Mucosa of stomach (tissue), 1 donor: Measurements from ENCODE around the gene ZNF106.

ENCODE experiments used
- H3K27me3 ChIP-seq: one replicate; pipeline ENCODE4 v1.7.0; 2013; ENCODE audit warnings: mild to moderate bottlenecking, low read length; ENCODE audit not compliant: control insufficient read depth, insufficient read depth
- H3K36me3 ChIP-seq: one replicate; pipeline ENCODE4 v1.7.0; 2013; ENCODE audit warnings: low read length; ENCODE audit not compliant: control insufficient read depth, insufficient read depth
- H3K4me1 ChIP-seq: one replicate; pipeline ENCODE4 v1.7.0; 2013; ENCODE audit warnings: mild to moderate bottlenecking, low read length; ENCODE audit not compliant: control insufficient read depth, insufficient read depth
- H3K4me3 ChIP-seq: one replicate; pipeline ENCODE4 v1.7.0; 2013; ENCODE audit warnings: low read length
- H3K9ac ChIP-seq: one replicate; pipeline ENCODE4 v1.7.0; 2013; ENCODE audit warnings: mild to moderate bottlenecking, low read length, moderate library complexity
- H3K9me3 ChIP-seq: one replicate; pipeline ENCODE4 v1.7.0; 2013; ENCODE audit warnings: mild to moderate bottlenecking, low read length, moderate library complexity; ENCODE audit not compliant: control insufficient read depth
- donor health status: Pancreatic carcinoma.

The ZNF106 gene

DNA sequence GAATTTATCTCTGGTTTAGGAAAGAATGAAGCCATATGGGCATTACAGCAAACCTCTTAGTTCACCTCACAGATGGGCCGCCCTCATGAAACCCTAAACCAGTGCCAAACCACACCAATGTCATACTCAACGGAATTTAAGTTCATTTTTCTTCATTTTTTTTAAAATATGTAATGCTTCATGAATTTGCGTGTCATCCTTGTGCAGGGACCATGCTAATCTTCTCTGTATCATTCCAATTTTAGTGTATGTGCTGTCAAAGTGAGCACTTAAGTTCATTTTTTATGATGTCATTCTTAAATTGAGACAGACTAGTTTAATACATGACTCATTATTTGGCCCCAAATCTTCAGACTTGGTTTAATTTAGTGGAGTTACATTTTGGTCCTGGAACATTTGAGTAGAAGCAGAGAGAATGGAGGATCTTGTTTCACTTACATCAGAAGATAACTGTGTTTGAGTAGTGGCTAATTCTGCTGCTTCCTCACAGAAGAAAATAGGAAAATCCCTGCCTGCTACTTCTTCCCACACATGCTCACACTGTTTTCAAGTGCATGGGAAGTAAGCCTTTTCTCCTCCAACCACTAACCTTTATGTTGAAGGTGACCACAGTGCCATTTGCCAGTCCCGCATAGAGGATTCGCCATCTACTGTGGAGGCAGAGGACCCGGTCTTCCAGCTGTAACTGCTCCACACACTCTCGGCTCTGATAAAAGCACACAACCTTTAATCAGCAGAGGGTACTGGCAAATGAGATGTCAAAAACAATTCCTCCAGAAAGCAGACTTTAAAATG, 63.3 kb downstream of the ZNF106 start:
- H3K9me3 ChIP-seq = no peaks in the 10 kb centered on the region
- no peaks in the 10 kb centered on the region for H3K27me3 ChIP-seq
- no peak overlapping the region for H3K4me3 ChIP-seq
- H3K4me1 ChIP-seq = no peaks in the 10 kb centered on the region
- H3K36me3 ChIP-seq = peaks cover 4% of the 10 kb centered on the region
- H3K9ac ChIP-seq = no peak overlapping the region

- Histone ChIP-seq H3K9ac (no peak overlapping the region), H3K9me3 (no peaks in the 10 kb centered on the region), H3K36me3 (peaks cover 14% of the 10 kb centered on the region), H3K4me1 (no peaks in the 10 kb centered on the region), H3K27me3 (no peaks in the 10 kb centered on the region), H3K4me3 (no peak overlapping the region)
Measured at GRCh38 chr15:42421376-42421775, 69.6 kb downstream of the ZNF106 start.

DNA sequence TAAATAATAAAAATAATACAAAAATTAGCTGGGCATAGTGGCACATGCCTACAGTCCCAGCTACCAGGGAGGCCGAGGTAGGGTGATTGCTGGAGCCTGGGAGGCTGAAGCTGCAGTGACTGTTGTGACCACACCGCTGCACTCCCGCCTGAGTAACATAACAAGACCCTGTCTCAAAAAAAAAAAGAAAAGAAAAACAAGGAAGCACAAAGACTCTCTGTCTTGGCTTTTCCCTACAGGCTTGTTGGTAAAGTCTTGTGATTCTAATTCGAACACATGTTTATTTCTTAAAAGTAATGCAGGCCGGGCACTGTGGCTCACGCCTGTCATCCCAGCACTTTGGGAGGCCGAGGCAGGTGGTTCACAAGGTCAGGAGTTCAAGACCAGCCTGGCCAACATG, 71.6 kb downstream of the ZNF106 start:
- Histone ChIP-seq H3K27me3 (no peaks in the 10 kb centered on the region), H3K36me3 (peaks cover 10% of the 10 kb centered on the region), H3K9me3 (no peaks in the 10 kb centered on the region), H3K4me1 (no peaks in the 10 kb centered on the region), H3K4me3 (no peak overlapping the region), H3K9ac (no peak overlapping the region)

DNA sequence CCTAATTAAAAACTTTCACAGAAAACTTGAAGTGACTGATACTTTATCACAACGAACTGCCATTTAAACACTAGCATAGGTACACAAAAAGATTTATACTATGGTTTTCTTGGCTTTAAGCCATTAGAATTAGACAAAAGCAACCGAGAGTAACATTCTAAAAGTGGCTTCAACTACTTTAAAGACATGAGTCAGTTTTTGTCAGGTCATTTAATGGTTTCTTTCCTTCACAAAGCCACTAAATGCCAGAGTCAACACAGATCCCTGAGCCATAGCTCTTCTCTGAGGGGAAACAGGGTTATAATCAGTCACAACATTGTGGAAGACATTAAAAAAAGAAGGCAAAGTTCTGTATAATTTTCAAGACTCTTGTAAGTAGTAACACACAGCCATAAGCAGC, 77.0 kb downstream of the ZNF106 start:
- Histone ChIP-seq H3K27me3 (no peaks in the 10 kb centered on the region), H3K4me3 (no peak overlapping the region), H3K4me1 (no peaks in the 10 kb centered on the region), H3K36me3 (peaks cover 6% of the 10 kb centered on the region), H3K9me3 (no peaks in the 10 kb centered on the region), H3K9ac (no peak overlapping the region)

DNA sequence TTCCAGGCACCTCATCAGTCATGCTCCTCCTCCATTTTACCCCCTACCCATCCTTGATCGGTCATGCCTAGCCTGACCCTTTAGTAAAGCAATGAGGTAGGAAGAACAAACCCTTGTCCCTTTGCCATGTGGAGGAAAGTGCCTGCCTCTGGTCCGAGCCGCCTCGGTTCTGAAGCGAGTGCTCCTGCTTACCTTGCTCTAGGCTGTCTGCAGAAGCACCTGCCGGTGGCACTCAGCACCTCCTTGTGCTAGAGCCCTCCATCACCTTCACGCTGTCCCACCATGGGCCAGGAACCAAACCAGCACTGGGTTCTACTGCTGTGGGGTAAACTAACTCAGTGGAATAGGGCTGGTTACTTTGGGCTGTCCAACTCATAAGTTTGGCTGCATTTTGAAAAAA, 79.1 kb downstream of the ZNF106 start:
- H3K9ac ChIP-seq = no peak overlapping the region
- no peaks in the 10 kb centered on the region for H3K9me3 ChIP-seq
- H3K36me3 ChIP-seq = peaks cover under 1% of the 10 kb centered on the region
- peaks cover 8% of the 10 kb centered on the region for H3K4me1 ChIP-seq
- H3K27me3 ChIP-seq = no peaks in the 10 kb centered on the region
- H3K4me3 ChIP-seq = no peak overlapping the region

DNA sequence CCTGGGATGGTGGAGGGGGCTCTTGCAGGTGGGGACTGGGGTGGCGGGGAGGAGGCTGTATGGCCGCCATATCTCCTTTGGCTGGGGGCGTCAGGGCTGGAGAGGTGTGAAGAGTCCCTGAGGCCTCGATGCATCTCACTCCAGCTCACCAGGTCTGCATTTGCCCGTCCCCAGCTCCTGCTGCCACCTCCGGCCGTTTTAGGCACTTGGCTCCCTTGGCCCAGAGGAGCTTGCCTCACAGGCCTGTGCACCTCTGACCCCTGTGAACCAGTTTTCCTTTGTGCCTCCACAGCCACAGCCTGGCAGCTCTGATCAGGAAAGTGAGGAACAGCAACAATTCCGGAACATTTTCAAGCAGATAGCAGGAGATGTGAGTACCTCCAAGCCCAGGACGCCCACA, 81.9 kb downstream of the ZNF106 start:
- Histone ChIP-seq H3K4me3 (no peak overlapping the region), H3K9me3 (no peaks in the 10 kb centered on the region), H3K27me3 (no peaks in the 10 kb centered on the region), H3K9ac (no peak overlapping the region), H3K36me3 (no peaks in the 10 kb centered on the region), H3K4me1 (peaks cover 8% of the 10 kb centered on the region)

DNA sequence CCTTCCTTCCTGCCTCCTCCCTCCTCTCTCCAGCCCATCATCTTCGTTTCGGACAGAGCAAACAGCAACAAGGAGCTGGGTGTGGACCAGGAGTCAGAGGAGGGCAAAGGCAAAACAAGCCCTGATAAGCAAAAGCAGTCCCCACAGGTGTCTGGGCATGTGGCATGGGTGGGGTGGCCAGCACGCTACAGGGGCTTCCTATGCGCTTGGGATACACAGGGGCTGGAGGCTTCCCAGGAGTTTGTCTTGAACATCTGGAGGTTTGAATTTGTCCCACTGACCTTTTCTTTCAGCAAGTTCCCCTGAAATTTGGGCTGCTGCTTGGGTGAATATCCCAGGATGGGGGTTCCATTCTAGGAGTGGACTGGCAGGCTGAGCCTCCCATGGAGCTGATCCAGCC, 82.8 kb downstream of the ZNF106 start:
- no peak overlapping the region for H3K9ac ChIP-seq
- no peaks in the 10 kb centered on the region for H3K36me3 ChIP-seq
- peaks cover 8% of the 10 kb centered on the region for H3K4me1 ChIP-seq
- no peaks in the 10 kb centered on the region for H3K9me3 ChIP-seq
- H3K4me3 ChIP-seq = no peak overlapping the region
- no peaks in the 10 kb centered on the region for H3K27me3 ChIP-seq

GRCh38 chr15:42405863-42406482, 85.0 kb downstream of the ZNF106 start:
- Histone ChIP-seq H3K36me3 (no peaks in the 10 kb centered on the region), H3K4me1 (peaks cover 8% of the 10 kb centered on the region), H3K9ac (no peak overlapping the region), H3K27me3 (no peaks in the 10 kb centered on the region), H3K4me3 (no peak overlapping the region), H3K9me3 (no peaks in the 10 kb centered on the region)

DNA sequence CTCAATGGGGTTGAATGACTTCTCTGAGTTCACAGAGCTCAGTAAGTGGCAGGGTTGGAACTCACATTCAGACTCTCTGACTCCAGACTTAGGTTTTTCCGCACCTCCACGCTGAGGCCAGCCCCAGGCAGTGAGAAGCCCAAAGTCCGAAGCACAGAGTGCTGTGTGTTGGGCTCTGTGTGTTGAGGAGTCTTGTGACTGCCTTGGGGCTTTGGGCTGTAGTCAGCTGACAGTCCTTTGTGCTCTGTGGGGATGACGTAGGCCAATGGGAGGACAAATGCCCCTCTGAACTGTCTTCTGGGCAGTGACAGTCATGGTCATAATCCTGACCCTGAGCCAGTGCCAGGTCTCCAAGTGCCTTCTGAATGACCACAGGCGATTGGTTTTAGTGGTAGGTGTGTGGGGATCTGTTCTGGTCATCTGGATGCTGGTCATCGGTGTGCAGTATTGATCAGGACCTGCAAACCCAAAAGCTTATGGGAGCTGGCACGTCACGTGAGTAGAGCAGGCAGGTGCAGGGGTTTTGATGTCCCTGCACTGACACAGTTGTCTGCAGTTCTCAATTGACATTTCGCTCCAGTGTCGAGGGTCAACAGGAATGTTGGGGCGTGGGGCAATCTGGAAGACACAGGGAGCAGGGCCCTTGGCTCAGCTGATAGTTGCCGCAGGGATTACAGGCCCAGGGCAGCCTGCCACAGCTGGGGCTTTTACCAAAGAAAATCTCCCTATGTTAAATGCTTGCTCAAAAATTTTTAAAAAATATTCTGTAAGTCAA, 86.3 kb downstream of the ZNF106 start:
- Histone ChIP-seq H3K4me3 (no peak overlapping the region), H3K9ac (no peak overlapping the region), H3K9me3 (no peaks in the 10 kb centered on the region), H3K27me3 (no peaks in the 10 kb centered on the region), H3K4me1 (peaks cover 8% of the 10 kb centered on the region), H3K36me3 (no peaks in the 10 kb centered on the region)

DNA sequence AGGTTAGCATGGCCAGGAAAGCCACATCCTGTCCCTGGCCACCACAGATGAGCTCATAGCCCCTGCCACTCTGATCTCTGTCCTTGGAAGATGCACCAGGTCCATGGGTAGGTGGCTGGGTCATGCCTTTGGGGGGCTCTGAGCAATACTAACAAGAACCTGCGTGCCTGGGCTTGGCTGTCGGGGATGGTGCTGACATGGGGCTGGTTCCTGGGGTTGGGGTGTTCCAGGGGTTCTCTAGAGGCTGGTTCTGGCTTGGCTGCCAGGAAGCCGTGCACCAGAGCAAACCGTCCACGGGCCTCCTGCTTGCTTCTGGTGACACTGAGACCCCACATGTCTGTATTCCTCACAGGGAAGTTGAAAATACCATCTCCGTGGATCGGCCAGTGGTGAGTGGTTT, 87.6 kb downstream of the ZNF106 start:
- H3K4me3 ChIP-seq = no peak overlapping the region
- H3K9ac ChIP-seq = no peak overlapping the region
- H3K27me3 ChIP-seq = no peaks in the 10 kb centered on the region
- no peaks in the 10 kb centered on the region for H3K9me3 ChIP-seq
- H3K4me1 ChIP-seq = peaks cover 8% of the 10 kb centered on the region
- H3K36me3 ChIP-seq = no peaks in the 10 kb centered on the region

- Histone ChIP-seq H3K9me3 (no peaks in the 10 kb centered on the region), H3K27me3 (no peaks in the 10 kb centered on the region), H3K36me3 (no peaks in the 10 kb centered on the region), H3K4me3 (no peak overlapping the region), H3K9ac (no peak overlapping the region), H3K4me1 (peaks cover under 1% of the 10 kb centered on the region)
Measured at GRCh38 chr15:42402455-42403205, 88.3 kb downstream of the ZNF106 start.
